DMS79 treated with DMSO at 0.1 percent for 48 hours (cell line): Measurements from ENCODE around the gene SPO11.

Experiments used
- DNase-seq: peaks from one replicate; lab custom pipeline; 2025; lab: John Stamatoyannopoulos, UW

Gene SPO11

GRCh38 chr20:57391439-57392301 is 62.1 kb downstream of the SPO11 start:
- peak; percentile 38 for DNase-seq

GRCh38 chr20:57392512-57393271 is 63.1 kb downstream of the SPO11 start:
- peak; percentile 19 for DNase-seq
